Measurements from ENCODE around the gene PHC2. TPM values are rescaled to one million over a fixed set of nuclear protein-coding genes. Genes with fewer than 3 reads are reported as not detected.

The PHC2 gene
- total RNA-seq, 2 experiments from 2014 or later = 34.0 to 35.0 TPM

- intact Hi-C loops (cut with micrococcal nuclease; ENCODE audit: unreplicated experiment) = no loop called here
- BruUV-seq (replicated peaks) = no TSS peak
- no peak overlapping the region for H3K27ac ChIP-seq (ENCODE audit: low read depth, low read length, poor library complexity, severe bottlenecking)
- H3K36me3 ChIP-seq (ENCODE audit: insufficient read depth, low read length) = peaks cover 64% of the 10 kb centered on the region; the same call in 1 of the 2 replicates
- H3K4me2 ChIP-seq (ENCODE audit: low read length) = no peak overlapping the region
- no peaks in the 10 kb centered on the region for H3K9me3 ChIP-seq (ENCODE audit: low read length)
- no peak for DNase-seq (ENCODE audit: low spot score)
- H3K4me3 ChIP-seq (ENCODE audit: low read depth, low read length, poor library complexity, severe bottlenecking) = no peak overlapping the region
- no peaks in the 10 kb centered on the region for H4K20me1 ChIP-seq (ENCODE audit: insufficient read depth, low read length)
- TF ChIP-seq EZH2phosphoT487 (IDR thresholded peaks at IDR 0.05; ENCODE audit: borderline replicate concordance, low read depth, low read length) = no peak
- TF ChIP-seq, protein P1, sequence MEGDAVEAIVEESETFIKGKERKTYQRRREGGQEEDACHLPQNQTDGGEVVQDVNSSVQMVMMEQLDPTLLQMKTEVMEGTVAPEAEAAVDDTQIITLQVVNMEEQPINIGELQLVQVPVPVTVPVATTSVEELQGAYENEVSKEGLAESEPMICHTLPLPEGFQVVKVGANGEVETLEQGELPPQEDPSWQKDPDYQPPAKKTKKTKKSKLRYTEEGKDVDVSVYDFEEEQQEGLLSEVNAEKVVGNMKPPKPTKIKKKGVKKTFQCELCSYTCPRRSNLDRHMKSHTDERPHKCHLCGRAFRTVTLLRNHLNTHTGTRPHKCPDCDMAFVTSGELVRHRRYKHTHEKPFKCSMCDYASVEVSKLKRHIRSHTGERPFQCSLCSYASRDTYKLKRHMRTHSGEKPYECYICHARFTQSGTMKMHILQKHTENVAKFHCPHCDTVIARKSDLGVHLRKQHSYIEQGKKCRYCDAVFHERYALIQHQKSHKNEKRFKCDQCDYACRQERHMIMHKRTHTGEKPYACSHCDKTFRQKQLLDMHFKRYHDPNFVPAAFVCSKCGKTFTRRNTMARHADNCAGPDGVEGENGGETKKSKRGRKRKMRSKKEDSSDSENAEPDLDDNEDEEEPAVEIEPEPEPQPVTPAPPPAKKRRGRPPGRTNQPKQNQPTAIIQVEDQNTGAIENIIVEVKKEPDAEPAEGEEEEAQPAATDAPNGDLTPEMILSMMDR (conservative IDR thresholded peaks at IDR 0.05; ENCODE audit: low read length) = no peak
- CTCF ChIA-PET (ENCODE audit: unreplicated experiment) = no interaction called here
- POLR2A ChIA-PET = interaction anchor here (0.6 kb wide), 1 partner anchor 11 kb away, joined by 5 read pairs; no protein-coding TSS in a partner anchor
- H3K79me2 ChIP-seq (ENCODE audit: insufficient read depth, low read depth, low read length) = no peaks in the 10 kb centered on the region
- peaks cover 7% of the 10 kb centered on the region for H3K4me1 ChIP-seq (ENCODE audit: insufficient read depth, low read length, poor library complexity, severe bottlenecking)
- no peak overlapping the region for H2AFZ ChIP-seq (ENCODE audit: low read length)
- no peaks in the 10 kb centered on the region for H3K9me2 ChIP-seq (ENCODE audit: insufficient read depth, low read length)
Observed at GRCh38 chr1:33324677-33325575, 106.0 kb downstream of the PHC2 start.

GRCh38 chr1:33323663-33324477 is 107.0 kb downstream of the PHC2 start:
- BruUV-seq (replicated peaks) = TSS peak; percentile 66
- H3K4me2 ChIP-seq (ENCODE audit: low read length) = no peak overlapping the region
- POLR2A ChIA-PET = no interaction called here
- no peaks in the 10 kb centered on the region for H3K79me2 ChIP-seq (ENCODE audit: insufficient read depth, low read depth, low read length)
- intact Hi-C loops (cut with micrococcal nuclease; ENCODE audit: unreplicated experiment) = no loop called here
- peaks cover 55% of the 10 kb centered on the region; the same call in 1 of the 2 replicates for H3K36me3 ChIP-seq (ENCODE audit: insufficient read depth, low read length)
- H4K20me1 ChIP-seq (ENCODE audit: insufficient read depth, low read length) = no peaks in the 10 kb centered on the region
- H2AFZ ChIP-seq (ENCODE audit: low read length) = no peak overlapping the region
- H3K4me1 ChIP-seq (ENCODE audit: insufficient read depth, low read length, poor library complexity, severe bottlenecking) = peaks cover 7% of the 10 kb centered on the region
- CTCF ChIA-PET (ENCODE audit: unreplicated experiment) = interaction anchor here (0.6 kb wide), 1 partner anchor 10 kb away, joined by 3 read pairs; no protein-coding TSS in a partner anchor
- H3K27ac ChIP-seq (ENCODE audit: low read depth, low read length, poor library complexity, severe bottlenecking) = no peak overlapping the region
- H3K9me2 ChIP-seq (ENCODE audit: insufficient read depth, low read length) = no peaks in the 10 kb centered on the region
- no peak overlapping the region for H3K4me3 ChIP-seq (ENCODE audit: low read depth, low read length, poor library complexity, severe bottlenecking)
- H3K9me3 ChIP-seq (ENCODE audit: low read length) = no peaks in the 10 kb centered on the region
- TF ChIP-seq, protein P1 (conservative IDR thresholded peaks at IDR 0.05; ENCODE audit: low read length) = no peak
- TF ChIP-seq EZH2phosphoT487 (IDR thresholded peaks at IDR 0.05; ENCODE audit: borderline replicate concordance, low read depth, low read length) = no peak
- no peak for DNase-seq (ENCODE audit: low spot score)

Measured in OCI-LY7 (cell line).